Activated T-cell treated with anti-CD3 and anti-CD28 coated beads for 48 hours (primary cell): Measurements from ENCODE around the gene CSNK1A1.
A peak's percentile ranks its signal among the peaks of the same experiment; 100 is the strongest.
"Not testable (repeated sequence)": the region's sequence is repeated elsewhere in the genome, so short reads cannot be mapped to it uniquely, and the experiment has no call there.

ENCODE experiments used
- DNase-seq: peaks from one replicate; pipeline ENCODE4 v3.0.0-alpha.2; 2020; ENCODE audit warnings: low read depth

The CSNK1A1 gene

GRCh38 chr5:149456597-149457392 is 94.4 kb downstream of the CSNK1A1 start:
- no peak for DNase-seq

DNA sequence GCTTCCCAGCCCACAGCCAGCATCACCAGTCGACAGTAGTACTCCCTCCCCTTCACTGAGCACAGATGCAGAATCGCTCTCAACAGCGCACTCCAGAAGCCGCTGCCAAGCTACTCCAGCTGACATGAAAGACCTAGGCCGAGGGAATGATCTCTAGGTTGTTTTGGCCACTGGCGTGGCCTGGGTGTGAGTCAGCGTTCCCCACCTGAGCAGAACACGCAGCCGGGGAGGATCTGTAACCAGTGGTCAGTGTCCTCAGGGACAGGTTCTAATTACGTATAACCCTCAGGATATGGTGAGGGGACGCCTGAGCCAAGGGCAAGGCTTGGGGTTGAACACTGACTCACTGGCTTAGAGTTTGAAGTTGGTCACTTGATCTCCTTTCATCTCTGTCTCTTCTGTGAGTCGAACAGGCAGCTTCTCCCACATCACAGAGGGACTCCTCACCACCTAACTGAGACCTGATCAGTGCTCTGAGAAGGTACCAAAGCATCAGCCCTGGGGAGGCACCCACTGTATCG is 95.3 kb downstream of the CSNK1A1 start:
- no peak for DNase-seq

- no peak for DNase-seq
Observed at GRCh38 chr5:149453618-149454415, 97.4 kb downstream of the CSNK1A1 start.

GRCh38 chr5:149452665-149453617 is 98.3 kb downstream of the CSNK1A1 start:
- DNase-seq = no peak

DNA sequence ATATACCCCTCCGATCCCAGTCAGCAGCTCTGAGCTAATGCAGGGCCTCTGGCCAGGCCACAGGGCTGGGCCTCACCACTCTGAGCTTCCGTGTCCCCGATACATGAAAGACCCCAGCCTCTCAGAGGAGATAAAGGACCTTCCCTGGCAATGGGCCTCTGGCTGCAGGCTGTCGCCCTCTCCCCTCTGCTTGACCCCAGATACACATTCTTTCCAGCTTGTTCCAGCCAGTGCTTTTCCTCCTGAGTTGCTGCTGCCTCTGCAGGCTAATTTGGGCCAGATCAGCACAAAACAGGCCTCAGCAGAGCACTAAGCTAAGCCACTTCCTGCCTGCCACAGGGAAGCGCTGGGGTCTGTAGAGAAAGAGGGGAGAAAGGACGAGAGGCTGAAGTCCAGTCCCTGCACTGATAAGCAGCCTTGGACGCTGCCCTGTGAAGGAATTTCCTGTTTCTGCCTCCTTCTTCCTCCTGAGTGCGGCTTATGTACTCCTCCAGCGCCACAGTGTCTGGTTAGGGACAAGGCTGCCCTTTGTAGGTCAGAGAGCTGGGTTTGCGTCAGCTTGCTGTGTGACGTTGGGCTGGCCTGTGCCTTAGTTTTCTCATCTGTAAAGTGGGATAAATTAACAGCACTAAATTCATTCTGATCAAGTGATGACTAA is 99.1 kb downstream of the CSNK1A1 start:
- no peak for DNase-seq

- no peak for DNase-seq
Observed at GRCh38 chr5:149450199-149450598, 101.0 kb downstream of the CSNK1A1 start.

DNA sequence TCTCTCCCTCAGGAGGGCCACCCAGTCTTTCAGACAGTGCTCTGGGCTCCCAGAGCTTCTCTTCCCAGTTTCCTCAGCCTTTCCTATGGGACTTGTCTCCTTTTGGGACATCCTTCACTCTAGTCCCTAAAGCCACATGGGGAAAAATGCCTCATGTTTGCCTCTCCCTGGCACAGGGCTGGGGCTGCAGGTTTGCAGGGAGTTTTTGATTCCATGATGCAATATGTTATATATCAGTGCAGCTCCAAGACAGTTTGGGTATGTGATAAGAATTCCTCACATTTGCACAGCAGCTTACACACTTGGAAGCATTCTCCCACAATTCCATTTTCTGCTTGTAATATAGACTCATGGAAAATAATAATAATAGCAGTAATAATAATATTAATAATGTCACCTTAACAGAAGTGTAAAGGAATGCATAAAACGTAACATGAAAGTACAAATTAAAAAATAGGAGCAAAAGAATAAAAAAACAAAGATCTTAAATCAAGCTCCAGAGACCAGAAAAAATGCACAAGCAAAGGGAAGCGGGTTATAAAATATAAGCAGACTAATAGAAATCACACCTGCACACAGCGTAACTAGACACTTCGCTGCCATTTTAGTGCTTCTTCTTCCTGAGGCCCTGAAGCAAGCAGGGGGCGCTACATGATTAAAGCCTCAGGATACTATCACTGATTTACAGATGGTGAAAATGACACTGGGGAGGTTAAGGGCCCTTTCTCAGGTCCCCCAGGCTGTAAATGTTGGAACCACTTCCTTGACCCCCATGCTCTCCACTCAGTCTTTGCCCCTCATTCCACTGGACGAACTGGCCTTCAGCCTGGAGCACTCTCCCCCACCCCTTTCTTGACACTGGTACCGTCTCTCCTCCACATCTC is 102.2 kb downstream of the CSNK1A1 start:
- no peak for DNase-seq

DNA sequence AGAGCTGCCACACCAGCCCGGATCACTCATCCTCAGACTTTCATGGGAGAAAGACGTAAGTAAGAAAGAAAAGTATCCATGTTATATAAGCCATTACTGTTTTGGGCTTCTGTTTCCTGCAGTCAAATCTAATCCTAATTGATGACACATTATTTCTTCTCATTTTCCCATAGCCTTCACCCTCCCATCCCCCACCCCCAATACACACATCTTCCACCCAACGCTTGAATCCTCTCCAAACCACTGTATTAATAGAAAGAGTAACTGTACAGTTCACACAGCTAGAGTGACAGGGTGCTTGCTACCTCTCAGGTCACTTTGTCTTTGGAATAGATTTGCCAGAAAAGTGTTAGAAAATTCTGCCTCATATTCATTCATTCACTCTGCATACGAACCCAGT is 102.8 kb downstream of the CSNK1A1 start:
- DNase-seq = no peak

DNA sequence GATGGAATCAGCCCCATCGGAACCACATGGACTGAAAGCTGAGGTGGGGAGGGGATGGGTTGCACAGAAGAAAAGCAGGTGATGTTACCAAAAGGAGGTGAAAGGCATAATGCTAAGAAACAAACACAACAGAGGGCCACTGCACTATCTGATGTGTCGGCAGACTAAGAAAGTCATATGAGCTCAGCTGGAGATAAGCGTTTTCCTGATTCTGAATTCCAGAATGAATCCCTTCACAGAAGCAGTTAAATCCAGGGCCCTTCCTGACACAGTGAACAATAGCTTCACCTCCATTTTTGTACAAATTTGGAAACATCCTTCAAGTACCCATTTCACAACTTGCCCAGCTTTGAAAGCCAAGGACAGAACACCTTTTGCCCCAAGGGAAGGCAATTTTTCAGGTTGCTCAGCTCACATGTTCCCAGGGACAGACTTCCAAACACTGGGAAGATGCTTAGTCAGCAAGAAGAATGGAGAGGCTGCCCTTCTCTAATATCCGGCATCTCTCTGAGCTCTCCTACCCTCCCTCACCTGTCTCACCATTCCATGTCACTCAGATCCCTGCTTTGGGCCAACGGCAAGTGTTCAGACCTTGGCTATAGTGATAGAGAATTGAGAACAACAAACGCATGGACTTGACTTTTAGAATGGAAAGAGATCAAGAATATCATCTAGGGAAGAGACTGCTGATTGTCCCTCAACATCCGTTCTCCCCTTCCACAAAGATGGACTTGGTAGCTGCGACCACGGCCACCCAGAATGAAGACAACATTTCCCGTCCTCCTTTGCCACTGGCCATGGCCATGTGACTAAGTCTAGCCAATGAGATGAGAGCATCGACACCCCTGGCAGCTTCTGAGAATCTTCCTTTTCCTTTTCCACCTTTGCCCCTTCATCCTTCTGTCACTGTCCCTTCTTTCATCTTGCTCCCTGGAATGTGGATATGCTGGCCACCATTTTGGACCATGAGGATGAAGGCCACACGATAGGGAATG is 103.6 kb downstream of the CSNK1A1 start:
- DNase-seq = no peak

DNA sequence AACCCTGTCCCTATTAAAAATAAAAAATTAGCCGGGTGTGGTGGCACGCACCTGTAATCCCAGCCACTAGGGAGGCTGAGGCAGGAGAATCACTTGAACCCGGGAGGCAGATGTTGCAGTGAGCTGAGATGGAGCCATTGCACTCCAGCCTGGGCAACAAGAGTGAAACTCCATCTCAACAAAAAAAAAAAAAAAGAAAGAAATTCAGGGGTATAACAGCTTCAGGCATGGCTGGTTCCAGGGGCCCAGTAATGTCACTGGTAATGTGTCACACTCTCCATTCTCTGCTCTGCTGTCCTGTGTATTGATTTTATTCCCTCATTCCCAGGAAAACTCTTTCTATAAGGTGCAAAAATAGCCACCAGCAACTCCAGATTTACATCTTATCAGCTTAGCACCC is 104.4 kb downstream of the CSNK1A1 start:
- DNase-seq = not testable (repeated sequence)

DNA sequence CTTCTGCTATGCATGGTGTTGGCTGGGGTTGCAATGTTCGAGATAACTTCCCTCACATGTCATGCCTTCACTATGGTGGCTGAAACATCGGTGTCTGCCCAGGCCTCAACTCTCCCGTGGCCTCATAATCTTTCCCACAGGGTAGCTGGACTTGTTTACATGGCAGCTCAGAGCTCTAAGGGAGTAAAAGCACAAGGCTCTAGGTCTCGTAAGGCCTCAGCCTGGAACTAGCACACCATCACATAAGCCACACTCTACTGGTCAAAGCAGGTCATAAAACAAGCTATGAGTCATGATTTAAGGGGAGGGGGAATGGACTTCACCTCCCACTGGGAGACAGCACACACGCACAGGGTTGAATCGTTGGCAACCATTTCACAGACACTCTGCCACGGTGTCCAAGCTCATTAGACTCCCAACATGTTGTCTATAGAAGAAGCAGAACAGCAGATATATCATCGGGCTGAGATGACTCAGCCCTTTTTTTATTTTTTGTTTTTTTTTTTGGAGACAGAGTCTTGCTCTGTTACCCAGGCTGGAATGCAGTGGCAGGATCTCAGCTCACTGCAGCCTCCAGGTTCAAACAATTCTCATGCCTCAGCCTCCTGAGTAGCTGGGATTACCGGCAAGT is 105.4 kb downstream of the CSNK1A1 start:
- DNase-seq = no peak

DNA sequence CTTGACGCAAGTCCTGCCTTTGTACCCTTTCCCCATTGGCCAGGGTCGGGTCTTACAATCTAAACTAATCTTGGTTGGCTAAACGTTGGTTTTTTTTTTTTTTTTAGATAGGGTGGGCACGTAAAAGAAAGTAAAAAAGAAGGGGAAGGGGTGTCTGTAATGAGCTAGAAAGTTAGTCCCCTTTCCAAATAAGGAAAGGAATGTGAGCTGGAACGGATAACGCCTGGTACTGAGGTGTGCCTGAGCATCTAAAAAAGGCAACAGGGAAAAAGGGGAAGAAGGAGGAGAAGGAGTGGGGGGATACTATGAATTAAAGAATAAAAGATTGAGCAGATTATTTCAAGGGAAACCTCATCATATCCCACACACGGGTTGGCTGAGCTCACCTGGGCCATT is 105.9 kb downstream of the CSNK1A1 start:
- DNase-seq = no peak

GRCh38 chr5:149444430-149444829 is 106.8 kb downstream of the CSNK1A1 start:
- DNase-seq = not testable (repeated sequence)

GRCh38 chr5:149443210-149443609 is 108.0 kb downstream of the CSNK1A1 start:
- DNase-seq = no peak

GRCh38 chr5:149442563-149443182 is 108.6 kb downstream of the CSNK1A1 start:
- peak; percentile 75 for DNase-seq
